PC-3 (cell line): ENCODE measurements around the gene ARPC5. TPM values are rescaled to one million over a fixed set of nuclear protein-coding genes. Genes with fewer than 3 reads are reported as not detected.

Experiments used
- ATAC-seq: fragments of 200-7000 bp; cut with Tn5 transposase; 2 replicates; pipeline ENCODE4 v1.9.1; 2020; ENCODE audit warnings: mild to moderate bottlenecking, moderate library complexity
- BruUV-seq: library from RNA; stranded (reverse); fragments of 400-500 nt; replicated peaks from 2 replicates; lab custom pipeline; 2021; lab: Mats Ljungman, UMichigan
- CTCF ChIA-PET: fragments of 300-600 bp; sonication (Branson Sonifier 250); formaldehyde crosslinking; loops from one replicate; lab custom pipeline; 2022; ENCODE audit warnings: antibody characterized with exemption; lab: Charles Lee
- POLR2A ChIA-PET: fragments of 300-600 bp; sonication (Branson Sonifier 250); formaldehyde crosslinking; loops from one replicate; lab custom pipeline; 2022; ENCODE audit warnings: antibody characterized with exemption; ENCODE audit not compliant: unreplicated experiment; lab: Charles Lee
- DNase-seq: peaks from one replicate; pipeline ENCODE4 v3.0.0-alpha.2; 2015
- H2AFZ ChIP-seq: fragments of 300-600 bp; sonication (generic); 2 replicates; pipeline ENCODE4 v1.6.0; 2016; ENCODE audit warnings: antibody characterized with exemption, low read length
- H3F3A ChIP-seq: fragments of 300-600 bp; sonication (generic); one replicate; pipeline ENCODE4 v1.6.0; 2017; ENCODE audit warnings: antibody characterized with exemption, low read length, control low read depth, mild to moderate bottlenecking; ENCODE audit not compliant: unreplicated experiment
- H3K27ac ChIP-seq: fragments of 300-600 bp; sonication (generic); 2 replicates; pipeline ENCODE4 v1.5.1; 2016; ENCODE audit warnings: mild to moderate bottlenecking, low read length
- H3K27me3 ChIP-seq: fragments of 300-600 bp; sonication (generic); 2 replicates; pipeline ENCODE4 v1.6.1; 2016; ENCODE audit warnings: low read length, mixed read lengths
- H3K36me3 ChIP-seq: fragments of 300-600 bp; sonication (generic); 2 replicates; pipeline ENCODE4 v1.6.1; 2016; ENCODE audit warnings: low read depth, mixed run types, low read length, mixed read lengths
- H3K4me1 ChIP-seq: fragments of 300-600 bp; sonication (generic); 2 replicates; pipeline ENCODE4 v1.5.1; 2016; ENCODE audit warnings: low read length; ENCODE audit not compliant: insufficient read depth
- H3K4me2 ChIP-seq: fragments of 300-600 bp; sonication (generic); 2 replicates; pipeline ENCODE4 v1.6.0; 2016; ENCODE audit warnings: low read length
- H3K4me3 ChIP-seq: fragments of 300-600 bp; sonication (generic); 2 replicates; pipeline ENCODE4 v1.5.1; 2016; ENCODE audit warnings: mild to moderate bottlenecking, low read length, mixed read lengths
- H3K79me2 ChIP-seq: fragments of 300-600 bp; sonication (generic); 2 replicates; pipeline ENCODE4 v1.6.1; 2017; ENCODE audit warnings: low read length, mixed read lengths
- H3K9ac ChIP-seq: fragments of 300-600 bp; sonication (generic); 2 replicates; pipeline ENCODE4 v1.6.0; 2016; ENCODE audit warnings: mild to moderate bottlenecking, low read length
- H3K9me2 ChIP-seq: fragments of 300-600 bp; sonication (generic); replicated peaks from 2 replicates; pipeline ENCODE4 v1.6.1; 2016; ENCODE audit warnings: mixed run types, low read length, mixed read lengths
- H3K9me3 ChIP-seq: fragments of 300-600 bp; sonication (generic); 2 replicates; pipeline ENCODE4 v1.6.1; 2016; ENCODE audit warnings: low read length, mixed read lengths
- H4K20me1 ChIP-seq: fragments of 300-600 bp; sonication (generic); 2 replicates; pipeline ENCODE4 v1.6.1; 2016; ENCODE audit warnings: low read length, mixed read lengths
- CTCF ChIP-seq: fragments of 300-600 bp; sonication (generic); conservative IDR thresholded peaks from 2 replicates; pipeline ENCODE4 v1.5.1; 2017; ENCODE audit warnings: antibody characterized with exemption, low read depth, mild to moderate bottlenecking, low read length
- EZH2 ChIP-seq: fragments of 300-600 bp; sonication (generic); IDR thresholded peaks from one replicate; pipeline ENCODE4 v1.6.1; 2017; ENCODE audit warnings: antibody characterized with exemption, mild to moderate bottlenecking, low read length; ENCODE audit not compliant: unreplicated experiment
- EZH2phosphoT487 ChIP-seq: fragments of 300-600 bp; sonication (generic); IDR thresholded peaks from 2 replicates; pipeline ENCODE4 v1.6.1; 2018; ENCODE audit warnings: mild to moderate bottlenecking, antibody characterized with exemption, low read length, borderline replicate concordance
- intact Hi-C: fragments of 100-400 bp; cut with micrococcal nuclease; formaldehyde crosslinking; loops from 2 replicates; pipeline ENCODE4 v1.9.0; 2023
- total RNA-seq: library from RNA; depleted of rRNA; stranded (reverse); fragments of >200 nt; gene quantifications from 2 replicates; pipeline ENCODE4 v1.2.3, GENCODE V29; 2014

Gene ARPC5
- total RNA-seq, 1 experiment from 2014 or later: 76.1 TPM

GRCh38 chr1:183584147-183584546 is 51.4 kb downstream of the ARPC5 start:
- no peak overlapping the region for H3K9ac ChIP-seq
- H3K4me1 ChIP-seq: peaks cover 6% of the 10 kb centered on the region
- no peak overlapping the region for H3K27ac ChIP-seq
- H3K79me2 ChIP-seq: no peaks in the 10 kb centered on the region
- ChIA-PET CTCF (no interaction called here), POLR2A (no interaction called here)
- no peak overlapping the region for H3K4me2 ChIP-seq
- DNase-seq (no peak), ATAC-seq (no peak)
- no peaks in the 10 kb centered on the region for H4K20me1 ChIP-seq
- no peaks in the 10 kb centered on the region for H3K36me3 ChIP-seq
- intact Hi-C loops: no loop called here
- H3F3A ChIP-seq: no peaks in the 10 kb centered on the region
- H3K9me2 ChIP-seq: no peaks in the 10 kb centered on the region
- H2AFZ ChIP-seq: no peak overlapping the region
- H3K27me3 ChIP-seq: no peaks in the 10 kb centered on the region
- H3K9me3 ChIP-seq: no peaks in the 10 kb centered on the region
- H3K4me3 ChIP-seq: no peak overlapping the region
- TF ChIP-seq EZH2phosphoT487 (no peak), CTCF (no peak), EZH2 (no peak)
- no TSS peak for BruUV-seq

GRCh38 chr1:183583466-183583865 is 52.1 kb downstream of the ARPC5 start:
- ChIA-PET CTCF (no interaction called here), POLR2A (no interaction called here)
- H3F3A ChIP-seq: no peaks in the 10 kb centered on the region
- H3K4me2 ChIP-seq: no peak overlapping the region
- BruUV-seq: no TSS peak
- H3K36me3 ChIP-seq: no peaks in the 10 kb centered on the region
- TF ChIP-seq EZH2phosphoT487 (no peak), CTCF (no peak), EZH2 (no peak)
- no peaks in the 10 kb centered on the region for H3K79me2 ChIP-seq
- no peak overlapping the region for H3K27ac ChIP-seq
- no peaks in the 10 kb centered on the region for H3K27me3 ChIP-seq
- ATAC-seq (no peak), DNase-seq (no peak)
- no peaks in the 10 kb centered on the region for H3K9me2 ChIP-seq
- no peaks in the 10 kb centered on the region for H3K4me1 ChIP-seq
- intact Hi-C loops: no loop called here
- no peak overlapping the region for H3K9ac ChIP-seq
- H3K4me3 ChIP-seq: no peak overlapping the region
- no peaks in the 10 kb centered on the region for H4K20me1 ChIP-seq
- H3K9me3 ChIP-seq: no peaks in the 10 kb centered on the region
- no peak overlapping the region for H2AFZ ChIP-seq

- Histone ChIP-seq H3K4me1 (no peaks in the 10 kb centered on the region), H4K20me1 (no peaks in the 10 kb centered on the region), H3K4me2 (no peak overlapping the region), H3K79me2 (no peaks in the 10 kb centered on the region), H3K9me3 (no peaks in the 10 kb centered on the region), H3K4me3 (no peak overlapping the region), H3K36me3 (no peaks in the 10 kb centered on the region), H3K9me2 (no peaks in the 10 kb centered on the region), H3K27ac (no peak overlapping the region), H3K27me3 (no peaks in the 10 kb centered on the region), H3F3A (no peaks in the 10 kb centered on the region), H2AFZ (no peak overlapping the region), H3K9ac (no peak overlapping the region)
- DNase-seq: no peak
- no peak for TF ChIP-seq CTCF
- TF ChIP-seq EZH2phosphoT487: no peak
- TF ChIP-seq EZH2: no peak
- POLR2A ChIA-PET: interaction anchor here (0.6 kb wide), 1 partner anchor 14 kb away, joined by 3 read pairs; no protein-coding TSS in a partner anchor
- intact Hi-C loops: no loop called here
- ATAC-seq: no peak
- CTCF ChIA-PET: interaction anchor here (0.7 kb wide), 1 partner anchor 114 kb away, joined by 3 read pairs; no protein-coding TSS in a partner anchor
- no TSS peak for BruUV-seq
These were observed 53.4 kb downstream of the ARPC5 start for GRCh38 chr1:183582021-183582713.
